Measurements from ENCODE around the gene DISC1. TPM values are rescaled to one million over a fixed set of nuclear protein-coding genes. Genes with fewer than 3 reads are reported as not detected.

Gene DISC1
- total and polyA plus RNA-seq, 2 experiments from 2014 or later, result 2.1 to 6.5 TPM

- H3K4me1 ChIP-seq (ENCODE audit: insufficient read depth), result no peaks in the 10 kb centered on the region
Observed at GRCh38 chr1:231733672-231734071, 107.1 kb downstream of the DISC1 start.

More at GRCh38 chr1:231733672-231734071, 107.1 kb downstream of the DISC1 start:
- Histone ChIP-seq H3K4me3 (no peak overlapping the region), H2AFZ (no peak overlapping the region), H3K27me3 (ENCODE audit: insufficient read depth) (no peaks in the 10 kb centered on the region), H3K27ac (ENCODE audit: low read depth) (no peak overlapping the region), H3F3A (replicated peaks; ENCODE audit: low read depth) (no peaks in the 10 kb centered on the region), H4K20me1 (replicated peaks; ENCODE audit: insufficient read depth) (no peaks in the 10 kb centered on the region), H3K9me2 (ENCODE audit: insufficient read depth) (peaks cover 4% of the 10 kb centered on the region; the same call in 1 of the 2 replicates), H3K4me2 (no peak overlapping the region), H3K79me2 (replicated peaks; ENCODE audit: insufficient read depth) (no peaks in the 10 kb centered on the region), H3K36me3 (ENCODE audit: insufficient read depth) (no peaks in the 10 kb centered on the region)
- ATAC-seq (no peak), DNase-seq (ENCODE audit: low spot score) (no peak)
- Mint-ChIP-seq H3K27ac (no peak overlapping the region), H3K4me1 (no peaks in the 10 kb centered on the region), H3K9me3 (peaks cover 6% of the 10 kb centered on the region; the same call in 1 of the 3 replicates), H3K4me3 (no peak overlapping the region), H3K36me3 (ENCODE audit: low read depth) (no peaks in the 10 kb centered on the region), H3K27me3 (ENCODE audit: insufficient read depth, low read depth, poor library complexity) (no peaks in the 10 kb centered on the region)
- TF ChIP-seq, protein P1, sequence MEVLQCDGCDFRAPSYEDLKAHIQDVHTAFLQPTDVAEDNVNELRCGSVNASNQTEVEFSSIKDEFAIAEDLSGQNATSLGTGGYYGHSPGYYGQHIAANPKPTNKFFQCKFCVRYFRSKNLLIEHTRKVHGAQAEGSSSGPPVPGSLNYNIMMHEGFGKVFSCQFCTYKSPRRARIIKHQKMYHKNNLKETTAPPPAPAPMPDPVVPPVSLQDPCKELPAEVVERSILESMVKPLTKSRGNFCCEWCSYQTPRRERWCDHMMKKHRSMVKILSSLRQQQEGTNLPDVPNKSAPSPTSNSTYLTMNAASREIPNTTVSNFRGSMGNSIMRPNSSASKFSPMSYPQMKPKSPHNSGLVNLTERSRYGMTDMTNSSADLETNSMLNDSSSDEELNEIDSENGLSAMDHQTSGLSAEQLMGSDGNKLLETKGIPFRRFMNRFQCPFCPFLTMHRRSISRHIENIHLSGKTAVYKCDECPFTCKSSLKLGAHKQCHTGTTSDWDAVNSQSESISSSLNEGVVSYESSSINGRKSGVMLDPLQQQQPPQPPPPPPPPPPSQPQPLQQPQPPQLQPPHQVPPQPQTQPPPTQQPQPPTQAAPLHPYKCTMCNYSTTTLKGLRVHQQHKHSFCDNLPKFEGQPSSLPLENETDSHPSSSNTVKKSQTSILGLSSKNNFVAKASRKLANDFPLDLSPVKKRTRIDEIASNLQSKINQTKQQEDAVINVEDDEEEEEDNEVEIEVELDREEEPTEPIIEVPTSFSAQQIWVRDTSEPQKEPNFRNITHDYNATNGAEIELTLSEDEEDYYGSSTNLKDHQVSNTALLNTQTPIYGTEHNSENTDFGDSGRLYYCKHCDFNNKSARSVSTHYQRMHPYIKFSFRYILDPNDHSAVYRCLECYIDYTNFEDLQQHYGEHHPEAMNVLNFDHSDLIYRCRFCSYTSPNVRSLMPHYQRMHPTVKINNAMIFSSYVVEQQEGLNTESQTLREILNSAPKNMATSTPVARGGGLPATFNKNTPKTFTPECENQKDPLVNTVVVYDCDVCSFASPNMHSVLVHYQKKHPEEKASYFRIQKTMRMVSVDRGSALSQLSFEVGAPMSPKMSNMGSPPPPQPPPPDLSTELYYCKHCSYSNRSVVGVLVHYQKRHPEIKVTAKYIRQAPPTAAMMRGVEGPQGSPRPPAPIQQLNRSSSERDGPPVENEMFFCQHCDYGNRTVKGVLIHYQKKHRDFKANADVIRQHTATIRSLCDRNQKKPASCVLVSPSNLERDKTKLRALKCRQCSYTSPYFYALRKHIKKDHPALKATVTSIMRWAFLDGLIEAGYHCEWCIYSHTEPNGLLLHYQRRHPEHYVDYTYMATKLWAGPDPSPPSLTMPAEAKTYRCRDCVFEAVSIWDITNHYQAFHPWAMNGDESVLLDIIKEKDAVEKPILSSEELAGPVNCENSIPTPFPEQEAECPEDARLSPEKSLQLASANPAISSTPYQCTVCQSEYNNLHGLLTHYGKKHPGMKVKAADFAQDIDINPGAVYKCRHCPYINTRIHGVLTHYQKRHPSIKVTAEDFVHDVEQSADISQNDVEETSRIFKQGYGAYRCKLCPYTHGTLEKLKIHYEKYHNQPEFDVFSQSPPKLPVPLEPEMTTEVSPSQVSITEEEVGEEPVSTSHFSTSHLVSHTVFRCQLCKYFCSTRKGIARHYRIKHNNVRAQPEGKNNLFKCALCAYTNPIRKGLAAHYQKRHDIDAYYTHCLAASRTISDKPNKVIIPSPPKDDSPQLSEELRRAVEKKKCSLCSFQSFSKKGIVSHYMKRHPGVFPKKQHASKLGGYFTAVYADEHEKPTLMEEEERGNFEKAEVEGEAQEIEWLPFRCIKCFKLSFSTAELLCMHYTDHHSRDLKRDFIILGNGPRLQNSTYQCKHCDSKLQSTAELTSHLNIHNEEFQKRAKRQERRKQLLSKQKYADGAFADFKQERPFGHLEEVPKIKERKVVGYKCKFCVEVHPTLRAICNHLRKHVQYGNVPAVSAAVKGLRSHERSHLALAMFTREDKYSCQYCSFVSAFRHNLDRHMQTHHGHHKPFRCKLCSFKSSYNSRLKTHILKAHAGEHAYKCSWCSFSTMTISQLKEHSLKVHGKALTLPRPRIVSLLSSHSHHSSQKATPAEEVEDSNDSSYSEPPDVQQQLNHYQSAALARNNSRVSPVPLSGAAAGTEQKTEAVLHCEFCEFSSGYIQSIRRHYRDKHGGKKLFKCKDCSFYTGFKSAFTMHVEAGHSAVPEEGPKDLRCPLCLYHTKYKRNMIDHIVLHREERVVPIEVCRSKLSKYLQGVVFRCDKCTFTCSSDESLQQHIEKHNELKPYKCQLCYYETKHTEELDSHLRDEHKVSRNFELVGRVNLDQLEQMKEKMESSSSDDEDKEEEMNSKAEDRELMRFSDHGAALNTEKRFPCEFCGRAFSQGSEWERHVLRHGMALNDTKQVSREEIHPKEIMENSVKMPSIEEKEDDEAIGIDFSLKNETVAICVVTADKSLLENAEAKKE (CRISPR knock-in tag; IDR thresholded peaks at IDR 0.05), result no peak
- no peak for TF ChIP-seq POLR2AphosphoS5 (IDR thresholded peaks at IDR 0.05; ENCODE audit: low read depth)
- no peak for TF ChIP-seq STAT1 (IDR thresholded peaks at IDR 0.05; ENCODE audit: unreplicated experiment)
- no peak for TF ChIP-seq CREB1 (CRISPR knock-in tag; IDR thresholded peaks at IDR 0.05; ENCODE audit: low read depth)
- TF ChIP-seq, protein P2, sequence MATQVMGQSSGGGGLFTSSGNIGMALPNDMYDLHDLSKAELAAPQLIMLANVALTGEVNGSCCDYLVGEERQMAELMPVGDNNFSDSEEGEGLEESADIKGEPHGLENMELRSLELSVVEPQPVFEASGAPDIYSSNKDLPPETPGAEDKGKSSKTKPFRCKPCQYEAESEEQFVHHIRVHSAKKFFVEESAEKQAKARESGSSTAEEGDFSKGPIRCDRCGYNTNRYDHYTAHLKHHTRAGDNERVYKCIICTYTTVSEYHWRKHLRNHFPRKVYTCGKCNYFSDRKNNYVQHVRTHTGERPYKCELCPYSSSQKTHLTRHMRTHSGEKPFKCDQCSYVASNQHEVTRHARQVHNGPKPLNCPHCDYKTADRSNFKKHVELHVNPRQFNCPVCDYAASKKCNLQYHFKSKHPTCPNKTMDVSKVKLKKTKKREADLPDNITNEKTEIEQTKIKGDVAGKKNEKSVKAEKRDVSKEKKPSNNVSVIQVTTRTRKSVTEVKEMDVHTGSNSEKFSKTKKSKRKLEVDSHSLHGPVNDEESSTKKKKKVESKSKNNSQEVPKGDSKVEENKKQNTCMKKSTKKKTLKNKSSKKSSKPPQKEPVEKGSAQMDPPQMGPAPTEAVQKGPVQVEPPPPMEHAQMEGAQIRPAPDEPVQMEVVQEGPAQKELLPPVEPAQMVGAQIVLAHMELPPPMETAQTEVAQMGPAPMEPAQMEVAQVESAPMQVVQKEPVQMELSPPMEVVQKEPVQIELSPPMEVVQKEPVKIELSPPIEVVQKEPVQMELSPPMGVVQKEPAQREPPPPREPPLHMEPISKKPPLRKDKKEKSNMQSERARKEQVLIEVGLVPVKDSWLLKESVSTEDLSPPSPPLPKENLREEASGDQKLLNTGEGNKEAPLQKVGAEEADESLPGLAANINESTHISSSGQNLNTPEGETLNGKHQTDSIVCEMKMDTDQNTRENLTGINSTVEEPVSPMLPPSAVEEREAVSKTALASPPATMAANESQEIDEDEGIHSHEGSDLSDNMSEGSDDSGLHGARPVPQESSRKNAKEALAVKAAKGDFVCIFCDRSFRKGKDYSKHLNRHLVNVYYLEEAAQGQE (IDR thresholded peaks at IDR 0.05; ENCODE audit: unreplicated experiment), result no peak
- TF ChIP-seq ZNF331 (CRISPR knock-in tag; IDR thresholded peaks at IDR 0.05; ENCODE audit: low read depth), result no peak
- TF ChIP-seq ETS1 (IDR thresholded peaks at IDR 0.05), result no peak
- no peak for TF ChIP-seq ZNF114 (CRISPR knock-in tag; IDR thresholded peaks at IDR 0.05)
- no peak for TF ChIP-seq EZH2phosphoT487 (IDR thresholded peaks at IDR 0.05; ENCODE audit: unreplicated experiment)
- TF ChIP-seq CTCF (conservative IDR thresholded peaks at IDR 0.05; ENCODE audit: low read depth in 2 of 2), result no peak
- no peak for TF ChIP-seq JUNB (IDR thresholded peaks at IDR 0.05; ENCODE audit: unreplicated experiment)
- no peak for TF ChIP-seq NANOG (IDR thresholded peaks at IDR 0.05; ENCODE audit: borderline replicate concordance)
- TF ChIP-seq EZH2 (IDR thresholded peaks at IDR 0.05; ENCODE audit: low read depth, unreplicated experiment), result no peak
